NCI-H226 (cell line): ENCODE data around the gene BCL10.

Experiments
- DNase-seq: peaks from one replicate; pipeline ENCODE4 v3.0.0-alpha.2; 2015

The BCL10 gene

DNA sequence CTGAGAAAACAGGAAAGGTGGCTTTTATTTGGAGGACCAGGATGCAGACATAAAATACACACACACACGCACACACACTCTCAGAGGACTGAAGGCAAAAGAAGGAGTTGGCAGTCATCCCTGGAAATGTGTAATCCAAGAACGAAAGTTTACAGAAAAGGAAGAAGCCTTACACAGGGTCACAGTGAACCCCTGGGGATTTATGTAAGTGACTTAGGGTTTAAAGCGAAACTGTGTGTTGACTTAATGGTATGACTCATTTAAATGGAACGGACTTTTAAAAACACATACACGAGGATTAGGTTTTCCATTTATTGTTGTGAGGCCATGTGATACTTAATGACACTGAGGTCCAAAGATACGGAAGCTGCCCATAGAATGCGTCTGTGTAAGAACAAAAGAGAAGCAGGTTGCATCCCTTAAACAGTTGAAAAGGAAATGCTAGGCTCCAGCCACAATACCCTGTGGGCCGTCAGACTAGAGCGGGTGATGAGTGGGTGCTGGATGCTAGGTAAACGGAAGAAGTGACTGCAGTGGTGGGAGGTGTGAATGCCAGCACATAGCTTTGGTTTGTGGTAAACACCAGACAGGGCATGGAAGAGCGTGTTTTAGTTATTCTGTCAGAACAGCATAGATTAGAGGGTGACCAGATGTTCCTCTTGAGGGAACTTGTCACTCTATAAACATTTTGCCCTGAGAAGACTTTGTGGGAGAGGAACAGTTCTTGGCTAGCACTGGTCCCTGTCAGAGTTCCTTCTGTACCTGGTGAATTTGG, 21.6 kb upstream of the BCL10 start:
- DNase-seq: peak; percentile 90

GRCh38 chr1:85297538-85297854, 21.1 kb upstream of the BCL10 start:
- DNase-seq: no peak

DNA sequence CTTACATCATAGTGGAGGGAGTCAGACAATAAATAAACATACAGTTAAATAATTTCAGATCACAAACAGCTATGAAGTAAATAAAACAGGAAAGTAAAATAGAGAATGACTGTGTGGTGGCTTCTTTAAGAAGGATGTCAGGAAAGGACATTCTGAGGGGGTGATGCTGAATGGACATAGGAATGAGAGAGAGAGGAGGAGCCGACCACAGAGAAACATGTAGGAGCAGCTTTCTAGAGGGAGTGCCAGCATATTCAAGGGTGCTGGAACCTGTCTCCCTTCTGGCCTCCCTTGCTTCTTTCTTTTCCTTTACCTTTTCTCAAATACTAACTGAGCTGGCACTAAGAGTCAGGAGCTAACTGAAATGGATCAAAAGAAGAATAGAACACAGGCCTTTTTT, 20.5 kb upstream of the BCL10 start:
- DNase-seq: no peak

GRCh38 chr1:85295654-85296053, 19.2 kb upstream of the BCL10 start:
- DNase-seq: no peak

DNA sequence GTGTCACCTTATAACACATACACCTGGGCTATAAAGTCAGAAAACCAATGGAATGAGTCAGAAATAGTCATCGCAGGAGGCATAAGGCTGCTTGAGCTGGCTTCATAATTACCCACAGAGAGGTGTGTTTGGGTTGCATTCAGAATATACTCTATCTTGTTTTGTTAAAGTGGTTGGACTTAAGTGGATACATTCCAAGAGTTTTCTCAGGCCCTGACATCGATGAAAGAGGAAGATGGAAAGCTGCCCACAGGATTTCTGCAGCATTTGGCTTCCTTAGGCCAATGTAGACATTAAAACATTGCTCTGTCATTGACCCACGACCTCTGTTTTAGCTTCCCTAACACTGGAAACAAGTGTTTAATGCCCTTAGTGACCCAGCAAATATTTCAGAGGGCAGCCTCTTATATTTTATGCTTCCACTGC, 18.6 kb upstream of the BCL10 start:
- DNase-seq: peak; percentile 46

GRCh38 chr1:85290826-85291225, 14.4 kb upstream of the BCL10 start:
- no peak for DNase-seq

- no peak for DNase-seq
Measured at GRCh38 chr1:85289848-85290335, 13.5 kb upstream of the BCL10 start.

- peak; percentile 96 for DNase-seq
Measured at GRCh38 chr1:85289207-85289847, 12.9 kb upstream of the BCL10 start.

- no peak for DNase-seq
Measured at GRCh38 chr1:85284202-85284601, 7.8 kb upstream of the BCL10 start.

- DNase-seq: no peak
Measured at GRCh38 chr1:85283475-85284199, 7.2 kb upstream of the BCL10 start.

DNA sequence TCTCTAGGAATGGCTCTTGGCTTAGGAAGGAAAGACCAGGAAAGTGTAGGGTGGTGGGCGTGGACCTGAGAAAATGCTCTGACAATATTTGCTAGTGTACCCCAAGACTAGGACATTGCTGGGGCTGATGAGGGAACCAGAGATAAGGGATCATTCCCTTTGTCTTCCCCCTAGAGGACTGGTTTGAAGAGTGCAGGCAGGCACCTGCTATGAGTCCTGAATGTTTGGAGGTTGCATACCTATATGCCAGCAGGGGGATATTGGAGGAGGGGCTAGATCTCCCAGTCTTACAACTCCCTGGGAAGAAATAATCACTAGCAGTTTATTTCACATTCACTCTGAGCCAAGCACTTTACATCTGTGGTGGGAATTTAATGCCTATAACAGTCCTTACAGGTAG, 6.0 kb upstream of the BCL10 start:
- no peak for DNase-seq

- DNase-seq: no peak
Measured at GRCh38 chr1:85280636-85281035, 4.2 kb upstream of the BCL10 start.

DNA sequence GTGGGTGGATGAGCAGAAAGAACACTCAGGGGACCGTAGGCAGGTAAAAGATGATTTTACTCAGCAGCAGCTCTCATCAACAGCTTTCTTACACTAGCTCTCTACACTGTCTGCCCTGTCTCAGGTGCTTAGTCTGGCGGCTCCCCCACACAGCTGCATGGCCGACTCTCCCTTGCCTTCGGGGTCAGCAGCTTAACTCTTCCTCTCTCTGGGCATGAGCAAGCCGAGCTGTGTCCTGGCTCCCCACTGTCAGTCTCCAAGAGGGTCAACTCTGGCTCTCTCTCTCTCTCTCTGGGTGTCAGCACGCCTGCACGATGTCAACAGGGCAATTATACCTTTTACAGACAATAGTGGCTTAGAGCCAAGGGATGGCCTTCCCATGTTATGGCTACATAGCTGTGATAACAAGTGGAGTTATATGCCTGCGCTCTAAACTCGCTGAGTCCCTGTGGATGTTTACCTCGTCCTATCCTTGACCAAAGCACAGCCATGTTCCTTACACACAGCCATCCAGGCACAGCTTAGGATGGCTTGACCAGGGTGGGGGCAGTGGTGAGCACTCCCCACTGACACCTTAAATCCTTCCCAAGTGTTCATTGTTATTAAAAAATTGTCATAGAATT, 3.1 kb upstream of the BCL10 start:
- no peak for DNase-seq

DNA sequence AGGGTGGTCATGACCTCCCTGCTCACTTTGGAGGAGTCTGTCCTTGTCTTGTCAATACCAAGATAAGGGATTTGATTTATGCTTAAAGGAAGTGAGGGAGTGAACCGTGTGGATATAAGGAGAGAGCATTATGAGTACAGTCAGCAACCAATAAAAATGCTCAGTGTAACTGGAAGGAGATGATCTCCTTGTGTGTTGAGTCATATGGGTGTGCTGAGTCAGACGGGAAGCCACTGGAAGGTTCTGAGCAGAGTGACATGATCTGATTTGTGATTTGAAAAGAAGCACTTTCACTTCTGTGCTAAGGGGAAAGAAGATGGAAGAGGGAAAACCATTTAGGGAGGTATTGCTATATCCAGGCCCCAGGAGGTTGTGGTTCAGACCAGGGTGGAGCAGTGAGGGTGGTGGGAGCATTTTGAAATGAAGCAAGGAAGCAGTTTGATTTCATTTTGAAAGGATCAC, 2.5 kb upstream of the BCL10 start:
- peak; percentile 92 for DNase-seq

GRCh38 chr1:85277802-85278201, 1.4 kb upstream of the BCL10 start:
- DNase-seq: no peak

DNA sequence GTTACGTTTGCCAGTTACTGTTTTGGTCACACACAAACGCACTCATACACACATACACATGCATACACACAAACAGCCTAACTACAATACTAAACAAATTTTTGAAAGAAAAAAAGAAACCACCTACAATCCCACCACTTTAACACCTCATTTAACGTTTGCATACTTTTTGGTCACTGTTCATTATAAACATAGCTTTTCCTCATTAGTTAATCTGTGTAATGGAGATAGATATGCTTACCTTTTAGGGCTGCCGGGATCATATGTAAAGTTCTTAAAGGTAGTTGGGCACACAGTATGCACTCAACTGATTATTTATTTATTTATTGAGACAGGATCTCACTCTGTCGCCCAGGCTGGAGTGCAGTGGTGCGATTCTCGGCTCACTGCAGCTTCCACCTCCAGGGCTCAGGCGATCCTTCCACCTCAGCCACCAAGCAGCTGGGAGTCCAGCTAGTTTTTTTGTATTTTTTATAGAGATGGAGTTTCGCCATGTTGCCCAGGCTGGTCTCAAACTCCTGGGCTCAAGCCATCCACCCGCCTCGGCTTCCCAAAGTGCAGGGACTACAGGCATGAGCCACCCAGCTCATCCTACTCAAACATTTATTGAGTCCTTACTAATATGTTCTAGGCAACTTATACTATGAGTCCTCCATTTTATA, 677 bp upstream of the BCL10 start:
- DNase-seq: no peak

DNA sequence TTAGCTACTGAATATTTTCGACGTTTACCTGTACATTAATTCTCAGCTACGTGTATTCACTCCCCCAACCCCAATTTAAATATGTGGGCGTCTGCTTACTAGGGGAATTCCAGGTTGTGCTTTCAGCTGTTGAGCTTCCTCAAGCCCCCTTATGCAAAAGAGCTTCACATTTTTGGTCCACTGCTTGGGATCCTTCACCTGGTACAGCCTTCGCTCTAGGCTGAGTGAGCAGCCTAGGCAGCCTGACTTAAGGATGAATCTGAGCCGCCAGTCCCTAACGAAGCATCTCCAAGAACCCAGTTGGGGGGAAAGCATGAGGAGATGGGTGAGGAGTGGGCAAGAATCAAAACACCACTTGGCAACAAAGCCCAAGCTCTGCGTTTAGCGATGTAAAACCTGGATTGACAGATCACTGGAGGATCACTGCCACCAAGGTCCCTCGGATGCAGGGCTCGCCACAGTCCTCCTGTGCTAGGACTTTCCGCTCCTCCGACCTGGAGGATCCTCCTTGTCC, 674 bp downstream of the BCL10 start:
- no peak for DNase-seq

GRCh38 chr1:85274969-85275453, 1.4 kb downstream of the BCL10 start:
- peak; percentile 75 for DNase-seq

- DNase-seq: no peak
Measured at GRCh38 chr1:85273397-85273796, 3.0 kb downstream of the BCL10 start.

- no peak for DNase-seq
Measured at GRCh38 chr1:85268801-85269585, 7.4 kb downstream of the BCL10 start.

DNA sequence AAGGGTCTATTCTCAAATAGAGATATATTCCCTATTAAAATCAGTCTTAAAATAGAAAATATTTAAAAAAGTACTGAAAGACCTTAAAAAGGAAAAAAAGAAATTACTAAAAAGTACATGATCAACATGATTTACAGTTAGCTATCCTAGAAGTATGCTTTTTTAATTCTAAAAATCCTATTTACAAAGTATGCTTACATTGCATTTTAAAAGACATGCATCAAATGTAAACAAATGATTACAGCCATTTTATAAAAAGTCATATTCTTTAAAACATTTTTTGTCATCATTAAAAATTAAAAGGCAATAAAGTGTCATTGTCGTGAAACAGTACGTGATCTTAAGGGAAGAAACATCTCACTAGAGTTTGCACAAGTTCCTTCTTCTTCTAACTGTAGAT, 9.1 kb downstream of the BCL10 start:
- no peak for DNase-seq

DNA sequence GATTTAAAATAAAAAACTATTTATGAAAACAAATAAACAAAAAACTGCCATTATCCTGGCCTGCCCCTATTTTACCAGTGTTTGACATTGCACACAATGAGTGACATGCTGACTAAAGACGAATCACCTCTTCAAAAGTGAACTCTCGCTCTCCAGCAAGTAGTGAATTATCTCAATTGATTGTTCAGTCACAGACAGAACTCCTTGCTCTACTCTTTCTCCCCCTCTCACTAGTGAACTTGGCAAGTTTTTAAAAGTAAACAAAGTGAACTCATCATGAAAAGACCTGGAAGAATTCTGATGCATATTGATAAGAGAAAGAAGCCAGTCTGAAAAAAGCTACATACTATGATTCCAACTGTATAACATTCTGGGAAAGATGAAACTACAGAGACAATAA, 12.3 kb downstream of the BCL10 start:
- DNase-seq: no peak
